ENCODE results near the gene HNF1A. TPM values are rescaled to one million over a fixed set of nuclear protein-coding genes. Genes with fewer than 3 reads are reported as not detected.

HNF1A gene
- total RNA-seq, 1 experiment from 2014 or later, result not detected

- H3K4me2 ChIP-seq (ENCODE audit: low read length), result no peak overlapping the region
- no TSS peak for BruUV-seq (replicated peaks)
Observed at GRCh38 chr12:120940006-120940405, 38.3 kb upstream of the HNF1A start.

More at GRCh38 chr12:120940006-120940405, 38.3 kb upstream of the HNF1A start:
- H3K27ac ChIP-seq (ENCODE audit: low read depth, low read length), result no peak overlapping the region
- H2AFZ ChIP-seq (ENCODE audit: low read depth, low read length, poor library complexity, severe bottlenecking), result no peak overlapping the region
- intact Hi-C loops (cut with micrococcal nuclease), result no loop called here
- ChIA-PET RAD21 (ENCODE audit: low non-redundant PET in 1 of 2, low total read pairs in 2 of 2, uncharacterized antibody in 2 of 2, unreplicated experiment in 2 of 2) (no interaction called here), POLR2A (interaction anchor here (1.1 to 2.1 kb wide), 2 partner anchors 14 to 15 kb away, joined by 3 to 8 read pairs; no protein-coding TSS in a partner anchor), CTCF (interaction anchor here (0.7 kb wide), 1 partner anchor 215 kb away, joined by 3 read pairs; no protein-coding TSS in a partner anchor)
- no peaks in the 10 kb centered on the region for H3K36me3 ChIP-seq (ENCODE audit: control insufficient read depth in 1 of 2, insufficient read depth in 2 of 2, low read length in 2 of 2)
- TF ChIP-seq SRF (IDR thresholded peaks at IDR 0.05; ENCODE audit: low read depth), result no peak
- no peak for TF ChIP-seq ATF3 (IDR thresholded peaks at IDR 0.05)
- TF ChIP-seq MAX (IDR thresholded peaks at IDR 0.05), result no peak
- TF ChIP-seq SP1 (IDR thresholded peaks at IDR 0.05; ENCODE audit: low read depth), result no peak
- TF ChIP-seq RAD21 (IDR thresholded peaks at IDR 0.05; ENCODE audit: low read depth), result no peak
- no peak for TF ChIP-seq YY1 (IDR thresholded peaks at IDR 0.05; ENCODE audit: extremely low read depth, insufficient replicate concordance, low read depth, low read length)
- no peak for TF ChIP-seq ZFX (IDR thresholded peaks at IDR 0.05)
- no peak for TF ChIP-seq EZH2phosphoT487 (IDR thresholded peaks at IDR 0.05; ENCODE audit: borderline replicate concordance)
- no peak for TF ChIP-seq CBX3 (IDR thresholded peaks at IDR 0.05; ENCODE audit: low read depth)
- no peak for TF ChIP-seq JUND (IDR thresholded peaks at IDR 0.05)
- no peak for TF ChIP-seq SIN3A (IDR thresholded peaks at IDR 0.05; ENCODE audit: low read depth)
- TF ChIP-seq EZH2 (IDR thresholded peaks at IDR 0.05), result no peak
- TF ChIP-seq, protein P1, sequence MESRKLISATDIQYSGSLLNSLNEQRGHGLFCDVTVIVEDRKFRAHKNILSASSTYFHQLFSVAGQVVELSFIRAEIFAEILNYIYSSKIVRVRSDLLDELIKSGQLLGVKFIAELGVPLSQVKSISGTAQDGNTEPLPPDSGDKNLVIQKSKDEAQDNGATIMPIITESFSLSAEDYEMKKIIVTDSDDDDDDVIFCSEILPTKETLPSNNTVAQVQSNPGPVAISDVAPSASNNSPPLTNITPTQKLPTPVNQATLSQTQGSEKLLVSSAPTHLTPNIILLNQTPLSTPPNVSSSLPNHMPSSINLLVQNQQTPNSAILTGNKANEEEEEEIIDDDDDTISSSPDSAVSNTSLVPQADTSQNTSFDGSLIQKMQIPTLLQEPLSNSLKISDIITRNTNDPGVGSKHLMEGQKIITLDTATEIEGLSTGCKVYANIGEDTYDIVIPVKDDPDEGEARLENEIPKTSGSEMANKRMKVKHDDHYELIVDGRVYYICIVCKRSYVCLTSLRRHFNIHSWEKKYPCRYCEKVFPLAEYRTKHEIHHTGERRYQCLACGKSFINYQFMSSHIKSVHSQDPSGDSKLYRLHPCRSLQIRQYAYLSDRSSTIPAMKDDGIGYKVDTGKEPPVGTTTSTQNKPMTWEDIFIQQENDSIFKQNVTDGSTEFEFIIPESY (IDR thresholded peaks at IDR 0.05; ENCODE audit: extremely low read depth, insufficient replicate concordance, low read length), result no peak
- TF ChIP-seq CEBPB (IDR thresholded peaks at IDR 0.05; ENCODE audit: low read depth), result no peak
- TF ChIP-seq, protein P2, sequence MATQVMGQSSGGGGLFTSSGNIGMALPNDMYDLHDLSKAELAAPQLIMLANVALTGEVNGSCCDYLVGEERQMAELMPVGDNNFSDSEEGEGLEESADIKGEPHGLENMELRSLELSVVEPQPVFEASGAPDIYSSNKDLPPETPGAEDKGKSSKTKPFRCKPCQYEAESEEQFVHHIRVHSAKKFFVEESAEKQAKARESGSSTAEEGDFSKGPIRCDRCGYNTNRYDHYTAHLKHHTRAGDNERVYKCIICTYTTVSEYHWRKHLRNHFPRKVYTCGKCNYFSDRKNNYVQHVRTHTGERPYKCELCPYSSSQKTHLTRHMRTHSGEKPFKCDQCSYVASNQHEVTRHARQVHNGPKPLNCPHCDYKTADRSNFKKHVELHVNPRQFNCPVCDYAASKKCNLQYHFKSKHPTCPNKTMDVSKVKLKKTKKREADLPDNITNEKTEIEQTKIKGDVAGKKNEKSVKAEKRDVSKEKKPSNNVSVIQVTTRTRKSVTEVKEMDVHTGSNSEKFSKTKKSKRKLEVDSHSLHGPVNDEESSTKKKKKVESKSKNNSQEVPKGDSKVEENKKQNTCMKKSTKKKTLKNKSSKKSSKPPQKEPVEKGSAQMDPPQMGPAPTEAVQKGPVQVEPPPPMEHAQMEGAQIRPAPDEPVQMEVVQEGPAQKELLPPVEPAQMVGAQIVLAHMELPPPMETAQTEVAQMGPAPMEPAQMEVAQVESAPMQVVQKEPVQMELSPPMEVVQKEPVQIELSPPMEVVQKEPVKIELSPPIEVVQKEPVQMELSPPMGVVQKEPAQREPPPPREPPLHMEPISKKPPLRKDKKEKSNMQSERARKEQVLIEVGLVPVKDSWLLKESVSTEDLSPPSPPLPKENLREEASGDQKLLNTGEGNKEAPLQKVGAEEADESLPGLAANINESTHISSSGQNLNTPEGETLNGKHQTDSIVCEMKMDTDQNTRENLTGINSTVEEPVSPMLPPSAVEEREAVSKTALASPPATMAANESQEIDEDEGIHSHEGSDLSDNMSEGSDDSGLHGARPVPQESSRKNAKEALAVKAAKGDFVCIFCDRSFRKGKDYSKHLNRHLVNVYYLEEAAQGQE (IDR thresholded peaks at IDR 0.05; ENCODE audit: low read depth), result no peak
- no peak for TF ChIP-seq TCF7L2 (IDR thresholded peaks at IDR 0.05; ENCODE audit: borderline replicate concordance, extremely low read depth, insufficient read depth, insufficient read length)
- TF ChIP-seq EGR1 (IDR thresholded peaks at IDR 0.05; ENCODE audit: low read depth), result no peak
- no peak for TF ChIP-seq POLR2AphosphoS5 (IDR thresholded peaks at IDR 0.05; ENCODE audit: low read depth, low read length)
- TF ChIP-seq FOSL1 (IDR thresholded peaks at IDR 0.05; ENCODE audit: low read depth), result no peak
- H3K4me1 ChIP-seq (ENCODE audit: control insufficient read depth in 1 of 2, insufficient read depth in 2 of 2, low read length in 2 of 2), result peaks cover 4 to 6% of the 10 kb centered on the region in 2 experiments; a peak in 3 of 4 replicates
- ATAC-seq, result no peak
- H3K9me3 ChIP-seq (ENCODE audit: control insufficient read depth in 1 of 2, insufficient read depth in 1 of 2, low read depth in 1 of 2, low read length in 2 of 2), result no peaks in the 10 kb centered on the region
- no peak overlapping the region for H3K9ac ChIP-seq (ENCODE audit: low read length)
- no peaks in the 10 kb centered on the region for H3K79me2 ChIP-seq (ENCODE audit: insufficient read depth, low read length)
- H3K4me3 ChIP-seq (replicated peaks in 1 of 2; ENCODE audit: low read depth in 1 of 2, low read length in 2 of 2), result no peak overlapping the region
- H4K20me1 ChIP-seq (ENCODE audit: insufficient read depth), result no peaks in the 10 kb centered on the region
- DNase-seq (ENCODE audit: low read depth, low spot score), result no peak
- H3K27me3 ChIP-seq (ENCODE audit: insufficient read depth, low read length), result no peaks in the 10 kb centered on the region
- no peaks in the 10 kb centered on the region for H3K9me2 ChIP-seq (ENCODE audit: insufficient read depth)
